SK-N-SH (cell line): ENCODE results near the gene SLC34A3. TPM values are rescaled to one million over a fixed set of nuclear protein-coding genes. Genes with fewer than 3 reads are reported as not detected.
A peak's percentile ranks its signal among the peaks of the same experiment; 100 is the strongest.

Source experiments
- CTCF ChIA-PET: fragments of 300-600, 350-600 bp; formaldehyde crosslinking; extraction: SDS; loops from one replicate; lab custom pipeline; 2021; lab: Yijun Ruan, JAX
- POLR2A ChIA-PET: fragments of 350-600 bp; sonication (Branson Sonifier 250); formaldehyde crosslinking; extraction: SDS; loops from one replicate; lab custom pipeline; 2020; ENCODE audit warnings: antibody characterized with exemption, inconsistent platforms; lab: Yijun Ruan, JAX
- DNase-seq: peaks from one replicate; pipeline ENCODE4 v3.0.0; 2012
- H2AFZ ChIP-seq: fragments of 200-600 bp; sonication (generic); 2 replicates; pipeline ENCODE4 v1.8.1; 2016; ENCODE audit warnings: antibody characterized with exemption, mild to moderate bottlenecking, low read depth
- H3F3A ChIP-seq: fragments of 200-600 bp; sonication (generic); replicated peaks from 2 replicates; pipeline ENCODE3; 2016; ENCODE audit warnings: antibody characterized with exemption, mild to moderate bottlenecking; ENCODE audit not compliant: insufficient read depth
- H3K27ac ChIP-seq, 2 experiments: fragments of 200-500 bp in 1 of 2; fragments of 200-600 bp in 1 of 2; sonication (Bioruptor generic) in 1 of 2; sonication (generic), shearing (Covaris generic) in 1 of 2; 2 replicates each; pipeline versions ENCODE4 v1.5.1 to v1.6.1; 2014 to 2016; ENCODE audit warnings: low read depth in 2 of 2, inconsistent platforms in 1 of 2, low read length in 1 of 2, mild to moderate bottlenecking in 1 of 2, mixed read lengths in 1 of 2
- H3K27me3 ChIP-seq: fragments of 200-600 bp; sonication (generic), shearing (Covaris generic); 2 replicates; pipeline ENCODE4 v1.6.1; 2016; ENCODE audit warnings: mixed run types; ENCODE audit not compliant: insufficient read depth
- H3K36me3 ChIP-seq, 2 experiments: fragments of 200-500 bp in 1 of 2; fragments of 200-600 bp in 1 of 2; sonication (Bioruptor generic) in 1 of 2; sonication (generic) in 1 of 2; replicated peaks in 1 of 2; 2 replicates each; pipeline versions ENCODE3 to v1.5.1; 2014 to 2016; ENCODE audit warnings: low read length in 1 of 2, mild to moderate bottlenecking in 1 of 2; ENCODE audit not compliant: insufficient read depth in 2 of 2, control insufficient read depth in 1 of 2
- H3K4me1 ChIP-seq, 2 experiments: fragments of 200-500 bp in 1 of 2; fragments of 200-600 bp in 1 of 2; sonication (Bioruptor generic) in 1 of 2; sonication (generic), shearing (Covaris generic) in 1 of 2; 2 replicates each; pipeline versions ENCODE4 v1.5.1 to v1.6.1; 2014 to 2016; ENCODE audit warnings: low read depth in 1 of 2, low read length in 1 of 2, mixed run types in 1 of 2; ENCODE audit not compliant: insufficient read depth in 2 of 2, control insufficient read depth in 1 of 2
- H3K4me2 ChIP-seq: fragments of 200-600 bp; sonication (generic), shearing (Covaris generic); 2 replicates; pipeline ENCODE4 v1.6.1; 2017; ENCODE audit warnings: mixed run types
- H3K4me3 ChIP-seq, 2 experiments: fragments of 200-500 bp in 1 of 2; fragments of 200-600 bp in 1 of 2; sonication (Bioruptor generic) in 1 of 2; sonication (generic), shearing (Covaris generic) in 1 of 2; 2 replicates each; pipeline versions ENCODE4 v1.5.1 to v1.8.1; 2014 to 2016; ENCODE audit warnings: low read depth in 2 of 2, inconsistent platforms in 1 of 2, low read length in 1 of 2, mild to moderate bottlenecking in 1 of 2, mixed read lengths in 1 of 2, moderate library complexity in 1 of 2
- H3K79me2 ChIP-seq: fragments of 200-600 bp; sonication (generic); 2 replicates; pipeline ENCODE4 v1.8.1; 2017; ENCODE audit warnings: mild to moderate bottlenecking; ENCODE audit not compliant: insufficient read depth
- H3K9ac ChIP-seq: fragments of 200-600 bp; sonication (generic); 2 replicates; pipeline ENCODE4 v1.6.1; 2017; ENCODE audit warnings: mixed run types
- H3K9me2 ChIP-seq: fragments of 200-600 bp; sonication (generic); 2 replicates; pipeline ENCODE4 v1.6.1; 2017; ENCODE audit warnings: mixed run types
- H3K9me3 ChIP-seq: fragments of 200-600 bp; sonication (generic); 2 replicates; pipeline ENCODE4 v1.6.1; 2017; ENCODE audit warnings: mixed run types, mild to moderate bottlenecking, moderate library complexity
- H4K20me1 ChIP-seq: fragments of 200-600 bp; sonication (generic); 2 replicates; pipeline ENCODE4 v1.6.1; 2017; ENCODE audit warnings: mild to moderate bottlenecking, mixed run types; ENCODE audit not compliant: insufficient read depth
- EP300 ChIP-seq, 2 experiments: IDR thresholded peaks; 2 replicates each; pipeline versions ENCODE4 v1.4.0 to v1.6.1; 2012; ENCODE audit warnings: borderline replicate concordance in 1 of 2, low read depth in 1 of 2, low read length in 1 of 2
- FOSL2 ChIP-seq: IDR thresholded peaks from 2 replicates; pipeline ENCODE4 v1.4.0; 2012; ENCODE audit warnings: low read depth, mild to moderate bottlenecking, moderate library complexity, borderline replicate concordance
- GABPA ChIP-seq: IDR thresholded peaks from 2 replicates; pipeline ENCODE4 v1.4.0; 2012; ENCODE audit warnings: low read depth, mild to moderate bottlenecking
- GATA2 ChIP-seq: sonication (generic); formaldehyde crosslinking; IDR thresholded peaks from 2 replicates; pipeline ENCODE4 v1.5.0; 2020; ENCODE audit warnings: mild to moderate bottlenecking, missing genetic modification reagents
- JUND ChIP-seq: IDR thresholded peaks from 2 replicates; pipeline ENCODE4 v1.4.0; 2012
- MXI1 ChIP-seq: IDR thresholded peaks from 2 replicates; pipeline ENCODE4 v1.6.1; 2012; ENCODE audit warnings: mild to moderate bottlenecking, low read depth, low read length, improper control_type of control experiment
- RXRA ChIP-seq: IDR thresholded peaks from 2 replicates; pipeline ENCODE4 v1.4.0; 2012; ENCODE audit warnings: low read depth, mild to moderate bottlenecking, borderline replicate concordance
- TAF1 ChIP-seq: IDR thresholded peaks from 2 replicates; pipeline ENCODE4 v1.6.1; 2012; ENCODE audit warnings: low read depth, mild to moderate bottlenecking, low read length, moderate library complexity, borderline replicate concordance
- TCF12 ChIP-seq: IDR thresholded peaks from 2 replicates; pipeline ENCODE4 v1.4.0; 2012
- WGBS: methylation state at CpG from one replicate; pipeline ENCODE4 v1.1.6; 2017; ENCODE audit warnings: low lambda C conversion rate; 5-methylcytosine and 5-hydroxymethylcytosine counted together
- polyA plus RNA-seq, 3 experiments: library from polyadenylated mRNA; depleted of rRNA; stranded (reverse); fragments of >200 nt; gene quantifications; 2 replicates each; pipeline ENCODE4 v1.2.3, GENCODE V29; 2012
- TF ChIP-seq, protein P1 (sequence below): IDR thresholded peaks from 2 replicates; pipeline ENCODE4 v1.4.0; 2012; ENCODE audit warnings: low read depth
- TF ChIP-seq, protein P2 (sequence below): IDR thresholded peaks from 2 replicates; pipeline ENCODE4 v1.4.0; 2012; ENCODE audit warnings: low read depth, borderline replicate concordance
- TF ChIP-seq, protein P3 (sequence below): fragments of 150-350 bp; IDR thresholded peaks from 2 replicates; pipeline ENCODE4 v1.6.1; 2016; ENCODE audit warnings: mild to moderate bottlenecking, low read depth, low read length

Gene SLC34A3
- polyA plus RNA-seq, 1 of the 3 experiments (the other 2 are of a cell fraction) = not detected

DNA sequence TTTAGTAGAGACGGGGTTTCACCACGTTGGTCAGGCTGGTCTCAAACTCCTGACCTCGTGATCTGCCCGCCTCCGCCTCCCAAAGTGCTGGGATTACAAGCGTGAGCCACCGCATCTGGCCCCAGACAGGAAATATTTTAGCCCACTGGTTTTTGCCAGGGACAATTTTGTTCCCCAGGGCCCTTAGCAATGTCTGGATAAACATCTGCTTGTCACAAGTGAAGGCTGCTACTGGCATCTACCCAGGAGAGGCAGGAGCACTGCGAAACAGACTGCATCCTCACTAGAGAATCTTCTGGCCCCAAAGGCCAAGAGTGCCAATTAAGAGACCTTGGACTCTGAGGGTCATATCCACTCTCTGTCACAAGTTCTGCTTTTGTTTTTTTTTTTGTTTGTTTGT lies 27.7 kb upstream of the SLC34A3 start:
- 86% methylated on average over 8 of the region's 8 CpGs for WGBS
- Histone ChIP-seq H2AFZ (no peak overlapping the region), H3K9me2 (no peaks in the 10 kb centered on the region), H3K27ac (no peak overlapping the region), H3K9me3 (no peaks in the 10 kb centered on the region), H3F3A (peaks cover 14% of the 10 kb centered on the region), H3K79me2 (peaks cover 81% of the 10 kb centered on the region), H3K4me2 (no peak overlapping the region), H3K9ac (no peak overlapping the region), H4K20me1 (peaks cover 15% of the 10 kb centered on the region), H3K27me3 (no peaks in the 10 kb centered on the region), H3K36me3 (no peaks in the 10 kb centered on the region), H3K4me3 (no peak overlapping the region), H3K4me1 (peaks cover 22 to 55% of the 10 kb centered on the region in 2 experiments)
- POLR2A ChIA-PET = interaction anchor here (1.2 kb wide), 1 partner anchor 64 kb away, joined by 3 read pairs; the partner anchor contains the start of gene GRIN1
- no peak for DNase-seq
- CTCF ChIA-PET = no interaction called here
- TF ChIP-seq, protein P1, sequence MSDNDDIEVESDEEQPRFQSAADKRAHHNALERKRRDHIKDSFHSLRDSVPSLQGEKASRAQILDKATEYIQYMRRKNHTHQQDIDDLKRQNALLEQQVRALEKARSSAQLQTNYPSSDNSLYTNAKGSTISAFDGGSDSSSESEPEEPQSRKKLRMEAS = no peak
- TF ChIP-seq EP300 (IDR thresholded peaks at IDR 0.05; ENCODE audit: borderline replicate concordance in 1 of 2, low read depth in 1 of 2, low read length in 1 of 2) = no peak
- TF ChIP-seq FOSL2 = no peak
- no peak for TF ChIP-seq TCF12
- no peak for TF ChIP-seq TAF1
- TF ChIP-seq, all 33 proteins: peak for 0

DNA sequence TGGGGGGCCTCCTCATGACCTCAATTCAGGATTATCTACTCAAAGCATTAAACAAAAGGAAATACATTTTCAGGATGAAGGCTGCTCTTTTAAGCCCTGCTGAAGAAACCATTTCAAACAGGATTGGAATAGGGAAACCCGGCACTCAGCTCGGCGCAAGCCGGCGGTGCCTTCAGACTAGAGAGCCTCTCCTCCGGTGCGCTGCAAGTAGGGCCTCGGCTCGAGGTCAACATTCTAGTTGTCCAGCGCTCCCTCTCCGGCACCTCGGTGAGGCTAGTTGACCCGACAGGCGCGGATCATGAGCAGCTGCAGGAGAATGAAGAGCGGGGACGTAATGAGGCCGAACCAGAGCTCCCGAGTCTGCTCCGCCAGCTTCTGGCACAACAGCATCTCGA lies 26.0 kb upstream of the SLC34A3 start:
- Histone ChIP-seq H2AFZ (peak overlapping the region; percentile 56; the same call in 1 of the 2 replicates), H3K9ac (peak overlapping the region; percentile 99), H3K4me3 (peak overlapping the region; percentile 87 to 100), H3K79me2 (peaks cover 69% of the 10 kb centered on the region)
- TF ChIP-seq TAF1 (no peak), EP300 (IDR thresholded peaks at IDR 0.05; ENCODE audit: borderline replicate concordance in 1 of 2, low read depth in 1 of 2, low read length in 1 of 2) (no peak), RXRA (no peak), FOSL2 (no peak), GATA2 (CRISPR knock-in tag) (no peak), GABPA (no peak), MXI1 (no peak), JUND (no peak)
- TF ChIP-seq, protein P2, sequence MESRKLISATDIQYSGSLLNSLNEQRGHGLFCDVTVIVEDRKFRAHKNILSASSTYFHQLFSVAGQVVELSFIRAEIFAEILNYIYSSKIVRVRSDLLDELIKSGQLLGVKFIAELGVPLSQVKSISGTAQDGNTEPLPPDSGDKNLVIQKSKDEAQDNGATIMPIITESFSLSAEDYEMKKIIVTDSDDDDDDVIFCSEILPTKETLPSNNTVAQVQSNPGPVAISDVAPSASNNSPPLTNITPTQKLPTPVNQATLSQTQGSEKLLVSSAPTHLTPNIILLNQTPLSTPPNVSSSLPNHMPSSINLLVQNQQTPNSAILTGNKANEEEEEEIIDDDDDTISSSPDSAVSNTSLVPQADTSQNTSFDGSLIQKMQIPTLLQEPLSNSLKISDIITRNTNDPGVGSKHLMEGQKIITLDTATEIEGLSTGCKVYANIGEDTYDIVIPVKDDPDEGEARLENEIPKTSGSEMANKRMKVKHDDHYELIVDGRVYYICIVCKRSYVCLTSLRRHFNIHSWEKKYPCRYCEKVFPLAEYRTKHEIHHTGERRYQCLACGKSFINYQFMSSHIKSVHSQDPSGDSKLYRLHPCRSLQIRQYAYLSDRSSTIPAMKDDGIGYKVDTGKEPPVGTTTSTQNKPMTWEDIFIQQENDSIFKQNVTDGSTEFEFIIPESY = no peak
- TF ChIP-seq, protein P3, sequence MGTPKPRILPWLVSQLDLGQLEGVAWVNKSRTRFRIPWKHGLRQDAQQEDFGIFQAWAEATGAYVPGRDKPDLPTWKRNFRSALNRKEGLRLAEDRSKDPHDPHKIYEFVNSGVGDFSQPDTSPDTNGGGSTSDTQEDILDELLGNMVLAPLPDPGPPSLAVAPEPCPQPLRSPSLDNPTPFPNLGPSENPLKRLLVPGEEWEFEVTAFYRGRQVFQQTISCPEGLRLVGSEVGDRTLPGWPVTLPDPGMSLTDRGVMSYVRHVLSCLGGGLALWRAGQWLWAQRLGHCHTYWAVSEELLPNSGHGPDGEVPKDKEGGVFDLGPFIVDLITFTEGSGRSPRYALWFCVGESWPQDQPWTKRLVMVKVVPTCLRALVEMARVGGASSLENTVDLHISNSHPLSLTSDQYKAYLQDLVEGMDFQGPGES = no peak
- TF ChIP-seq, all 33 proteins: peak for 0
- no peak overlapping the region; a peak in 1 of 4 replicates for H3K27ac ChIP-seq
- peaks cover 14% of the 10 kb centered on the region for H3F3A ChIP-seq
- ChIA-PET CTCF (interaction anchor here (0.8 to 2.5 kb wide), 6 partner anchors 15 to 155 kb away, joined by 4 to 9 read pairs (median 4); partner anchors contain the start of gene RNF224), POLR2A (interaction anchor here (0.6 to 1.5 kb wide), 9 partner anchors 9 to 165 kb away, joined by 3 to 6 read pairs (median 3); partner anchors contain the start of genes RNF224 and SSNA1)
- H3K9me3 ChIP-seq = no peaks in the 10 kb centered on the region
- no peaks in the 10 kb centered on the region for H3K36me3 ChIP-seq
- no peaks in the 10 kb centered on the region for H3K9me2 ChIP-seq
- DNase-seq = no peak
- no peaks in the 10 kb centered on the region for H4K20me1 ChIP-seq
- H3K4me2 ChIP-seq = peak overlapping the region; percentile 100
- peaks cover 11 to 38% of the 10 kb centered on the region in 2 experiments for H3K4me1 ChIP-seq
- WGBS = 4% methylated on average over 13 of the region's 21 CpGs
- no peaks in the 10 kb centered on the region for H3K27me3 ChIP-seq
